NCI-H2029 treated with DMSO at 0.1 percent for 48 hours (cell line): ENCODE data around the gene ZNF501.
A peak's percentile ranks its signal among the peaks of the same experiment; 100 is the strongest.

Experiments used
- DNase-seq: peaks from one replicate; lab custom pipeline; 2025; lab: John Stamatoyannopoulos, UW

The ZNF501 gene

GRCh38 chr3:44729384-44729910 lies at the start of gene ZNF501:
Gene ZNF501, plus strand, starts transcription at chr3:44729635. Its CDS starts 4,787 bp downstream, at chr3:44734422.
- DNase-seq = peak; percentile 61

- DNase-seq = no peak
Observed at GRCh38 chr3:44680921-44681455, 48.4 kb upstream of the ZNF501 start.

- no peak for DNase-seq
Observed at GRCh38 chr3:44682182-44682896, 47.1 kb upstream of the ZNF501 start.

GRCh38 chr3:44685128-44685800 lies 44.2 kb upstream of the ZNF501 start:
- peak; percentile 38 for DNase-seq

GRCh38 chr3:44687898-44688297 lies 41.5 kb upstream of the ZNF501 start:
- DNase-seq = no peak

GRCh38 chr3:44712455-44713075 lies 16.9 kb upstream of the ZNF501 start, which contains the start of gene ZNF502:
Gene ZNF502, plus strand, starts transcription at chr3:44712660. Its CDS starts 7,602 bp downstream, at chr3:44720262.
- peak; percentile 89 for DNase-seq

GRCh38 chr3:44721231-44722102 lies 8.0 kb upstream of the ZNF501 start:
- no peak for DNase-seq

- DNase-seq = no peak
Observed at GRCh38 chr3:44722103-44722401, 7.4 kb upstream of the ZNF501 start.

GRCh38 chr3:44734646-44735168 lies 5.3 kb downstream of the ZNF501 start:
- DNase-seq = no peak

- DNase-seq = no peak
Observed at GRCh38 chr3:44761101-44761423, 31.6 kb downstream of the ZNF501 start.

GRCh38 chr3:44761424-44762169 lies 32.2 kb downstream of the ZNF501 start, which contains the start of the genes KIAA1143 and KIF15:
Gene KIAA1143, minus strand, starts transcription at chr3:44761619. Its CDS starts 17 bp downstream, at chr3:44761602.
Gene KIF15, plus strand, starts transcription at chr3:44761794. Its CDS starts 72 bp downstream, at chr3:44761866.
- DNase-seq = peak; percentile 87

- no peak for DNase-seq
Observed at GRCh38 chr3:44762170-44762677, 32.8 kb downstream of the ZNF501 start.

- no peak for DNase-seq
Observed at GRCh38 chr3:44762690-44763089, 33.3 kb downstream of the ZNF501 start.

- no peak for DNase-seq
Observed at GRCh38 chr3:44764248-44764647, 34.8 kb downstream of the ZNF501 start.

- no peak for DNase-seq
Observed at GRCh38 chr3:44771424-44772098, 42.1 kb downstream of the ZNF501 start.

GRCh38 chr3:44772099-44772442 lies 42.6 kb downstream of the ZNF501 start:
- DNase-seq = no peak

GRCh38 chr3:44782891-44783290 lies 53.5 kb downstream of the ZNF501 start:
- DNase-seq = no peak
